GM18870 (cell line): ENCODE data around the gene CCDC32.

ENCODE experiments used
- ATAC-seq: cut with Tn5 transposase; IDR thresholded peaks from one replicate; pipeline ENCODE4 v1.9.1; 2021; ENCODE audit warnings: moderate library complexity; ENCODE audit not compliant: unreplicated experiment

CCDC32 gene

GRCh38 chr15:40516322-40516721 lies 48.5 kb downstream of the CCDC32 start:
- no peak for ATAC-seq

- ATAC-seq, result no peak
Observed at GRCh38 chr15:40513609-40514008, 51.2 kb downstream of the CCDC32 start.

- no peak for ATAC-seq
Observed at GRCh38 chr15:40512440-40512839, 52.4 kb downstream of the CCDC32 start.

GRCh38 chr15:40511472-40512133 lies 53.2 kb downstream of the CCDC32 start:
- no peak for ATAC-seq

- ATAC-seq, result no peak
Observed at GRCh38 chr15:40511093-40511471, 53.8 kb downstream of the CCDC32 start.

GRCh38 chr15:40510201-40510600 lies 54.6 kb downstream of the CCDC32 start:
- ATAC-seq, result no peak

GRCh38 chr15:40508216-40508615 lies 56.6 kb downstream of the CCDC32 start:
- no peak for ATAC-seq

- ATAC-seq, result no peak
Observed at GRCh38 chr15:40506964-40507571, 57.8 kb downstream of the CCDC32 start.
